GM12874 (cell line): Measurements from ENCODE around the gene TUFM.

Source experiments
- TF ChIP-seq, protein P1 (sequence below): IDR thresholded peaks from 2 replicates; pipeline ENCODE4 v1.5.1; 2011; ENCODE audit warnings: low read depth, mild to moderate bottlenecking, control low read depth, low read length, moderate library complexity; ENCODE audit not compliant: insufficient read depth

TUFM gene

DNA sequence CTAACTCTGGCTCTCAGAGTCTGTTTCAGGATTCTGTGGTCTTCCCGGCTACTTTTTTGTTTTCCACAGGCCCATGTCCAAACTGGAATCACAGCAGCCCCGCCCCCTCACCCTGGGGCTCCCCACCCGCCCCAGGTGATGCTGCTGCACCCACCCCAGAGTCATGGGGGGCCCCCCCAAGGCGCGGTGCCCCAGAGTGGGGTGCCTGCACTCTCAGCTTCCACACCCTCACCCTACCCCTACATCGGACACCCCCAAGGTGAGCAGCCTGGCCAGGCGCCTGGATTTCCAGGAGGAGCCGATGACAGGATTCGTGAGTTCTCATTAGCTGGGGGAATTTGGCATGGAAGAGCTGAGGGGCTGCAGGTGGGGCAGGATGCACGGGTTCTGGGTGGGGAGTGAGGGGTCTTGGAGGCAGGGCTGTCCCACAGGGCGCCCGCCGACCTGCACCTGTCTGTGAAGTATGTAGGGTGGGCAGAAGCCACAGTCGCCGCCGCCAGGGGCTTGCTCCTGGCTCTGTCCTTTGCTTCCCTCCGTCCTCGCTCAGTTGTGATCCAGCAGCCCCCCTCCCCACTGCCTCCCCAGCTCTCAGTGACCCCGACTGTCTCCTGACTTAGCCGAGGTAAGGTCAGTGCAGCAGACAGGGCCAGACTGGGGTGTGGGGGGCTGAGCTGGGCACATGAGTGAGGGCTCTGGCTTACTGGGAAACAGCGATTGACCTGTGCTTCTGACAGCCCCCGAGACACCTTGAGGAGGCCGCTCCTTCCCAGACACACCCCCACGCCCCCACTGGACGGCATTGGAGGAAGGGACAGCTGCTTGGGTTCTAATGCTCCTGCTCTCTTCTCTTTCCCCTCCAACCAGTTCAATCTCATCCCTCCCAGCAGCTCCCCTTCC lies 10.0 kb downstream of the TUFM start:
- TF ChIP-seq, protein P1, sequence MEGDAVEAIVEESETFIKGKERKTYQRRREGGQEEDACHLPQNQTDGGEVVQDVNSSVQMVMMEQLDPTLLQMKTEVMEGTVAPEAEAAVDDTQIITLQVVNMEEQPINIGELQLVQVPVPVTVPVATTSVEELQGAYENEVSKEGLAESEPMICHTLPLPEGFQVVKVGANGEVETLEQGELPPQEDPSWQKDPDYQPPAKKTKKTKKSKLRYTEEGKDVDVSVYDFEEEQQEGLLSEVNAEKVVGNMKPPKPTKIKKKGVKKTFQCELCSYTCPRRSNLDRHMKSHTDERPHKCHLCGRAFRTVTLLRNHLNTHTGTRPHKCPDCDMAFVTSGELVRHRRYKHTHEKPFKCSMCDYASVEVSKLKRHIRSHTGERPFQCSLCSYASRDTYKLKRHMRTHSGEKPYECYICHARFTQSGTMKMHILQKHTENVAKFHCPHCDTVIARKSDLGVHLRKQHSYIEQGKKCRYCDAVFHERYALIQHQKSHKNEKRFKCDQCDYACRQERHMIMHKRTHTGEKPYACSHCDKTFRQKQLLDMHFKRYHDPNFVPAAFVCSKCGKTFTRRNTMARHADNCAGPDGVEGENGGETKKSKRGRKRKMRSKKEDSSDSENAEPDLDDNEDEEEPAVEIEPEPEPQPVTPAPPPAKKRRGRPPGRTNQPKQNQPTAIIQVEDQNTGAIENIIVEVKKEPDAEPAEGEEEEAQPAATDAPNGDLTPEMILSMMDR, result no peak

DNA sequence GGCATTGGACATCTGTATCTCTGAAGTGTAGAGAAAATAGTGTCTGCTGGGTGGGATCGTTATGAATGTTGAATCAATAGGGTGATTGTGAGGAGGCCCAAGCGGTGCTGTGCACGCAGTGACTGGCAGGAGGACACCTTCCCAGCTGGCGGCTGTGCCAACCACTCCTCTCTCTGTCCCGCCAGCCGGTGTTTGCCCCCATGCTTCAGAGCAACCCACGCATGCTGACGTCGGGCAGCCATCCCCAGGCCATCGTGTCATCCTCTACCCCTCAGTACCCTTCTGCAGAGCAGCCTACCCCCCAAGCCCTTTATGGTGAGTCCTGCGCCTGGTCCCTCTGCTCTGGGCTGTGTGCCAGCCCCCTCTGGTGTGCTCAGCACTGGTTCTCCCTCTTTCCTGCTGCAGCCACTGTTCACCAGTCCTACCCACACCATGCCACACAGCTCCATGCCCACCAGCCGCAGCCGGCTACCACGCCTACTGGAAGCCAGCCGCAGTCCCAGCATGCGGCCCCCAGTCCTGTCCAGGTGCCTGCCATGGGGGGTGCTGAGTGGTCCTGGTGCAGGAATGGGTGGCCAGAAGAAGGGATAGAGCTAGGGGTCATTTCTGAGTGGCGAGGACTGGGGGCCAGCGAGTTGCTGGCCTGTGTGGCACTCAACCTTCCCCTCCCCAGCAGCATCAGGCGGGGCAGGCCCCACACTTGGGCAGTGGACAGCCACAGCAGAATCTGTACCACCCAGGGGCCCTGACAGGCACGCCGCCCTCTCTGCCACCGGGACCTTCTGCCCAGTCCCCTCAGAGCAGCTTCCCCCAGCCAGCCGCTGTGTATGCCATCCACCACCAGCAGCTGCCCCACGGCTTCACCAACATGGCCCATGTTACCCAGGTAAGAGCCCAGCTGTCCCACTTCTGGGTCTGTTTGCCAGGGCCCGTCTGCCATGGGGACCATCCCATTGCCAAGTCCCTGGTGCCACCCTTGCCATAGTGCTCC lies 11.0 kb downstream of the TUFM start:
- TF ChIP-seq, protein P1, result no peak

DNA sequence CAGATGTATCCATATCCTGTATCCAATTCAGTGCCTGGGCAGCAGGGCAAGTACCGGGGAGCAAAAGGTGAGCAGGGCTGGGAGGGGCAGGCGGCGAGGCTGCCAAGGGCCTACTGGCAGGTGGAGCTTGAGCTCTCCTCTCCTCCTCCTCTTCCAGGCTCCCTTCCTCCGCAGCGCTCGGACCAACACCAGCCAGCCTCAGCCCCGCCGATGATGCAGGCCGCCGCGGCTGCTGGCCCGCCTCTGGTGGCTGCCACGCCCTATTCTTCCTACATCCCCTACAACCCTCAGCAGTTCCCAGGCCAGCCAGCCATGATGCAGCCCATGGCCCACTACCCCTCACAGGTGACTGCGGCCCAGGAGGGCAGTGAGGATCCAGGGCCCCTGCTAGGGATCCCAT lies 11.8 kb downstream of the TUFM start:
- TF ChIP-seq, protein P1, result no peak

DNA sequence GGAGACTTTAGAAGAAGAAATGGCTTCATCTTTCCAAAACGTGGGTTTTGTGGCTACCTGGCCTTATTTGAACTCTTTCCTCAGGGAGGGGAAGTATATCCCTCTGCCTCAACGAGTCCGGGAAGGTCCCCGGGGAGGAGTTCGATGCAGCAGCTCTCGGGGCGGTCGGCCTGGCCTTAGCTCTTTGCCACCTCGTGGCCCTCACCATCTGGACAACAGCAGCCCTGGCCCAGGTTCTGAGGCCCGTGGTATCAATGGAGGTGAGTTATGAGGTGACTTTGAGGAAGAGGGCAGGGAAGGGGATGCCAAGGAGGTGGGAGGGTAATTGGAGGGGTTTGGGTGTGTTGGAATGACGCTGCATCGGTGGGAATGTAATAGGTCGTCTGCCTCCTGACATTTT lies 15.6 kb downstream of the TUFM start:
- TF ChIP-seq, protein P1, result no peak

DNA sequence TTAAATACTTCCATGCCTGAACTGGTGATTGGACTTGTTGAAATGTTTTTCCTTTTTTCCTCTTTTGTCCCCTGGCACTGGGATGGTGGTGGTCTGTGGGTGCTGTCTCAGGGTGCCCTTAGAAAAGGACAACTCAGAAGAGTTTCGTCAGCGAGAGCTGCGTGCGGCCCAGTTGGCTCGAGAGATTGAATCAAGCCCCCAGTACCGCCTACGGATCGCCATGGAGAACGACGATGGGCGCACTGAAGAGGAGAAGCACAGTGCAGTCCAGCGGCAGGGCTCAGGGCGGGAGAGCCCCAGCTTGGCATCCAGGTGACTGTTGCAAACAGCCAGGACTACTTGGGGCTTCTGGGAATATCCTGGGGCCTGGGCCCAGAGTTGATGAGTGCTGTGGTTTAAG lies 16.4 kb downstream of the TUFM start:
- TF ChIP-seq, protein P1, result no peak

DNA sequence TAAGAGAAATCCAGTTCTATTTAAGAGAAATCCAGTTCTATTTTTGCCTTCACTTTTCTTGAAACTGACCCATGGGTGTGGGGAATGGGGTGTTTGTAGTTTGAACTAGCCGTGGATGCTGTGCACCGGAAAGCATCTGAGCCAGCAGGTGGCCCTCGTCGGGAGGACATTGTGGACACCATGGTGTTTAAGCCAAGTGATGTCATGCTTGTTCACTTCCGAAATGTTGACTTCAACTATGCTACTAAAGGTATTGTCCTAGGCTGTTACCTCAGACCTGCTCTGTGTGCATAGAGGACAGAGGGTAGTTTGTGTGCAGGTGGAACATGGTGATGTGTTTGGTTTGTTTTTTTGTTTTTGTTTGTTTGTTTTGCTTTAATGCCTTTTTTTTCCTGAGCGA lies 20.0 kb downstream of the TUFM start:
- TF ChIP-seq, protein P1, result no peak

DNA sequence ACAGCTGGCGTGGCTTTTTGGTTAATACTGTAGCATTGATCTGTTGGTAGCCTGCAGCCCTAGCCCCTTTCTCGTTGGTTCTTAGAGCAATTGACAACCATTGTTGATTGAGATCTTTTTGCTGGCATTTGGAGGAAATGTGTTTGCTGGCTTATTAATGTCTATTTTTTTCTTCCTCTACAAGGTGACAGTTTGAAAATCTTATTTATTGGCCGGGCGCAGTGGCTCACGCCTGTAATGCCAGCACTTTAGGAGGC lies 21.5 kb downstream of the TUFM start:
- TF ChIP-seq, protein P1, result no peak
